GM12874 (cell line): ENCODE results near the gene MAP3K14.

ENCODE experiments used
- CTCF ChIP-seq: IDR thresholded peaks from 2 replicates; pipeline ENCODE4 v1.5.1; 2011; ENCODE audit warnings: low read depth, mild to moderate bottlenecking, control low read depth, low read length, moderate library complexity; ENCODE audit not compliant: insufficient read depth

MAP3K14 gene

GRCh38 chr17:45292696-45293412 lies 24.0 kb downstream of the MAP3K14 start:
- TF ChIP-seq CTCF = no peak

- no peak for TF ChIP-seq CTCF
Observed at GRCh38 chr17:45291171-45291805, 25.5 kb downstream of the MAP3K14 start.

- TF ChIP-seq CTCF = no peak
Observed at GRCh38 chr17:45290269-45290765, 26.5 kb downstream of the MAP3K14 start.

GRCh38 chr17:45289301-45290268 lies 27.2 kb downstream of the MAP3K14 start:
- TF ChIP-seq CTCF = no peak

- no peak for TF ChIP-seq CTCF
Observed at GRCh38 chr17:45288825-45289224, 28.0 kb downstream of the MAP3K14 start.

- no peak for TF ChIP-seq CTCF
Observed at GRCh38 chr17:45287526-45288500, 29.0 kb downstream of the MAP3K14 start.
